Suprapubic skin (tissue), 4 donors: ENCODE measurements around the gene IL1A. TPM values are rescaled to one million over a fixed set of nuclear protein-coding genes. Genes with fewer than 3 reads are reported as not detected.
"Not testable (repeated sequence)": the region's sequence is repeated elsewhere in the genome, so short reads cannot be mapped to it uniquely, and the experiment has no call there.

ENCODE experiments used
- DNase-seq, 2 donors: peaks; one replicate each; pipeline ENCODE4 v3.0.0-alpha.2; 2019; ENCODE audit warnings: low spot score in 2 of 2
- H3K27ac ChIP-seq: fragments of 200-600 bp; sonication (generic); one replicate; pipeline ENCODE4 v1.5.1; 2019
- H3K27me3 ChIP-seq: fragments of 200-600 bp; sonication (generic); one replicate; pipeline ENCODE4 v1.5.1; 2019
- H3K36me3 ChIP-seq: fragments of 200-600 bp; sonication (generic); one replicate; pipeline ENCODE4 v1.5.1; 2019
- H3K4me1 ChIP-seq: fragments of 200-600 bp; sonication (generic); one replicate; pipeline ENCODE4 v1.5.1; 2019
- H3K4me3 ChIP-seq: fragments of 200-600 bp; sonication (generic); one replicate; pipeline ENCODE4 v1.5.1; 2019; ENCODE audit warnings: mild to moderate bottlenecking
- H3K9me3 ChIP-seq: fragments of 200-600 bp; sonication (generic); one replicate; pipeline ENCODE4 v1.5.1; 2019
- EP300 ChIP-seq: sonication (generic); formaldehyde crosslinking; IDR thresholded peaks from one replicate; pipeline ENCODE4 v1.6.1; 2017; ENCODE audit warnings: antibody characterized with exemption
- POLR2A ChIP-seq, 2 donors: fragments of 450-650 bp; IDR thresholded peaks; one replicate each; pipeline ENCODE4 v1.6.1; 2017; ENCODE audit warnings: antibody characterized with exemption in 2 of 2, mild to moderate bottlenecking in 2 of 2, moderate library complexity in 2 of 2
- POLR2AphosphoS5 ChIP-seq, 3 donors: sonication (generic); formaldehyde crosslinking; IDR thresholded peaks; one replicate each; pipeline ENCODE4 v1.6.1; 2017; ENCODE audit warnings: antibody characterized with exemption in 3 of 3
- WGBS: methylation state at CpG from one replicate; pipeline ENCODE4 v1.1.5; 2018; 5-methylcytosine and 5-hydroxymethylcytosine counted together
- total RNA-seq, 4 donors: library from RNA; depleted of rRNA; stranded (reverse); fragments of >200 nt; gene quantifications; one replicate each; pipeline ENCODE4 v1.1.0, GENCODE V29; 2016
- TF ChIP-seq, protein P1 (sequence below), 2 donors: fragments of 200-600 bp in 1 of 2; fragments of 450-650 bp in 1 of 2; sonication (generic) in 1 of 2; IDR thresholded peaks; one replicate each; pipeline ENCODE4 v1.5.1; 2016 to 2019; ENCODE audit warnings: antibody characterized with exemption in 2 of 2, mild to moderate bottlenecking in 1 of 2, moderate library complexity in 1 of 2

The IL1A gene, protein sequence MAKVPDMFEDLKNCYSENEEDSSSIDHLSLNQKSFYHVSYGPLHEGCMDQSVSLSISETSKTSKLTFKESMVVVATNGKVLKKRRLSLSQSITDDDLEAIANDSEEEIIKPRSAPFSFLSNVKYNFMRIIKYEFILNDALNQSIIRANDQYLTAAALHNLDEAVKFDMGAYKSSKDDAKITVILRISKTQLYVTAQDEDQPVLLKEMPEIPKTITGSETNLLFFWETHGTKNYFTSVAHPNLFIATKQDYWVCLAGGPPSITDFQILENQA
- 1 to 10 TPM in 1 of 4 donors, under 1 TPM in 2, not detected in 1; 0.49 to 1.1 (median 0.76) TPM for total RNA-seq

DNA sequence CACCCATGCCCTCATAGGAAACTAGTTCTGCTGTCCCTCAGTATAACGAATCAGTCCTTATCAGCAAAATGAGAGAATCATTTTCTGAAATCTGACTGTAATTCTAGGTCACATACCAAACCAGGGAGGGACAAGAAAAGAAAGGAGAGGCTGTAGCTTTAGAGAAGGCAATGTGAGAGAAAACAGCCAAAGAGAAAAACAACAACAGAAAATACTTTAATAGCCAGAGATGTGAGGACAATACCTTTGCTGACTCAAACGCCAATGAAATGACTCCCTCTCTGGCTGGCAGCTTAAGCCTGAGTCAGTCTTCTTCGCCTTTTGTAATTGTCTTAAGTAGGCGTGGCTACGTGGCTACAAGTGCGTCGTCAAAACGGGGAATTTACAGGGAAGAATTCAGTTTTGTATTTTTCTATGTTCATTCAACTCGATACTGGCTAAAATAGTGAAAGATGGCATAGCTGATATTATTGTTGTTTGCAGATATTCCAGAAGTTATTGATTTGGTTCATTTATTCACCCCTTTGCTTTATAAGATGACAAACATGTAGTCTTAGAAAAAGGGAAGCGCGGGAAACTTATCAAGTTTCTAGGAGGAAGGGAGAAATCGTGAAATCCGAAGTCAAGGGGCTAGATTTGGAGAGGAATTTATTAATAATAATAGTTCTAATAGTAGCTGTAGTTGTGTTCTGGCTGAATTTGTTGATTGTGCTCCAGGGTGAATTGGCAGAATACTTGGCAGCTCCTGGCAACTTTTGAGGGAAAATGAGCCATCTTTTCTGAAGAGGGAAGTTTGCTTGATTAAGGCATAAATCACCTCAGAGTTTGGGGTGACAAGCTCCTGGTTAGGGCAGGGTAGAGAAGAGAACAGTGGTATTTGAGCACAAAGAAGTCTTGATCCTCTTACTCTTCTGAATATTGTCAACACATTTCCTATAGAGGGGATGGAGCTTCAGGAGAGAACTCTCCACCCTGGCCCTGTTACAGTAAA, at the start of gene IL1A:
Gene IL1A, minus strand, starts transcription at position 295 of the 991 bp plus-strand sequence. CDS start 723 bp downstream, outside the sequence.
- Histone ChIP-seq H3K4me1 (peaks cover 12% of the 10 kb centered on the region), H3K36me3 (no peaks in the 10 kb centered on the region), H3K9me3 (no peaks in the 10 kb centered on the region), H3K27ac (no peak within 1 kb of the TSS), H3K27me3 (no peaks in the 10 kb centered on the region), H3K4me3 (no peak within 1 kb of the TSS)
- DNase-seq = no peak
- TF ChIP-seq POLR2AphosphoS5 (IDR thresholded peaks at IDR 0.05) (no peak), EP300 (no peak), POLR2A (IDR thresholded peaks at IDR 0.05) (no peak)
- TF ChIP-seq, protein P1, sequence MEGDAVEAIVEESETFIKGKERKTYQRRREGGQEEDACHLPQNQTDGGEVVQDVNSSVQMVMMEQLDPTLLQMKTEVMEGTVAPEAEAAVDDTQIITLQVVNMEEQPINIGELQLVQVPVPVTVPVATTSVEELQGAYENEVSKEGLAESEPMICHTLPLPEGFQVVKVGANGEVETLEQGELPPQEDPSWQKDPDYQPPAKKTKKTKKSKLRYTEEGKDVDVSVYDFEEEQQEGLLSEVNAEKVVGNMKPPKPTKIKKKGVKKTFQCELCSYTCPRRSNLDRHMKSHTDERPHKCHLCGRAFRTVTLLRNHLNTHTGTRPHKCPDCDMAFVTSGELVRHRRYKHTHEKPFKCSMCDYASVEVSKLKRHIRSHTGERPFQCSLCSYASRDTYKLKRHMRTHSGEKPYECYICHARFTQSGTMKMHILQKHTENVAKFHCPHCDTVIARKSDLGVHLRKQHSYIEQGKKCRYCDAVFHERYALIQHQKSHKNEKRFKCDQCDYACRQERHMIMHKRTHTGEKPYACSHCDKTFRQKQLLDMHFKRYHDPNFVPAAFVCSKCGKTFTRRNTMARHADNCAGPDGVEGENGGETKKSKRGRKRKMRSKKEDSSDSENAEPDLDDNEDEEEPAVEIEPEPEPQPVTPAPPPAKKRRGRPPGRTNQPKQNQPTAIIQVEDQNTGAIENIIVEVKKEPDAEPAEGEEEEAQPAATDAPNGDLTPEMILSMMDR (IDR thresholded peaks at IDR 0.05) = no peak
- 24% methylated on average over 13 of the region's 13 CpGs for WGBS

DNA sequence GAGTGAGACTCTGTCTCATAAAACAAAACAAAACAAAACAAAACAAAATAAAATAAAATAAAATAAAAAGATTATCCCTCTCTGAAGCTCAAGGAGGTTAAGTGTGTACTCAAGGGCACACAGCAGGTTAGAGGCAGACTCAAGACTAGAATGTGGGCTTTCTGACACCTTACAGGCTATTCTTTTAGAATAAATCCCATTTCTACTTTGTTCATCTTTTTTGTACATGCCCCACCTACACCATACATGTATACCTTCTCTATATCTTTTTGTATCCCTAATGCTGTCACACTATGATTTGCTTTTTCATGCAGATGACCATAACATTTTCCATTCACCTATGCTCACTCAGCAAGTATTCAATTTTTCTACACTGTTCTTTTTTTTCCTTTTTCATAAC, 49.7 kb upstream of the IL1A start:
- Histone ChIP-seq H3K4me1 (peaks cover 9% of the 10 kb centered on the region), H3K36me3 (no peaks in the 10 kb centered on the region), H3K9me3 (no peaks in the 10 kb centered on the region), H3K27ac (no peak overlapping the region), H3K27me3 (no peaks in the 10 kb centered on the region), H3K4me3 (no peak overlapping the region)
- no peak for TF ChIP-seq EP300
- DNase-seq = no peak

DNA sequence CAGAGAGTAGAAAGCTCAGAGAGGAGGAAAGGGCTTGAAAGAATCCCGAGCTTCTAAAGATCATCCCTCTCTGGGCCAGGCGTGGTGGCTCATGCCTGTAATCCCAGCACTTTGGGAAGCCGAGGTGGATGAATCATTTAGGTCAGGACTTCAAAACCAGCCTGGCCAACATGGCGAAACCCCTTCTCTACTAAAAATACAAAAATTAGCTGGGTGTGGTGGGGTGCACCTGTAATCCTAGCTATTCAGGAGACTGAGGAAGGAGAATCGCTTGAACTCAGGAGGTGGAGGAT, 49.3 kb upstream of the IL1A start:
- H3K4me3 ChIP-seq, H3K27me3 ChIP-seq, DNase-seq, H3K36me3 ChIP-seq, H3K27ac ChIP-seq, H3K4me1 ChIP-seq, H3K9me3 ChIP-seq: not testable (repeated sequence)
- WGBS = 95% methylated on average over 5 of the region's 5 CpGs

DNA sequence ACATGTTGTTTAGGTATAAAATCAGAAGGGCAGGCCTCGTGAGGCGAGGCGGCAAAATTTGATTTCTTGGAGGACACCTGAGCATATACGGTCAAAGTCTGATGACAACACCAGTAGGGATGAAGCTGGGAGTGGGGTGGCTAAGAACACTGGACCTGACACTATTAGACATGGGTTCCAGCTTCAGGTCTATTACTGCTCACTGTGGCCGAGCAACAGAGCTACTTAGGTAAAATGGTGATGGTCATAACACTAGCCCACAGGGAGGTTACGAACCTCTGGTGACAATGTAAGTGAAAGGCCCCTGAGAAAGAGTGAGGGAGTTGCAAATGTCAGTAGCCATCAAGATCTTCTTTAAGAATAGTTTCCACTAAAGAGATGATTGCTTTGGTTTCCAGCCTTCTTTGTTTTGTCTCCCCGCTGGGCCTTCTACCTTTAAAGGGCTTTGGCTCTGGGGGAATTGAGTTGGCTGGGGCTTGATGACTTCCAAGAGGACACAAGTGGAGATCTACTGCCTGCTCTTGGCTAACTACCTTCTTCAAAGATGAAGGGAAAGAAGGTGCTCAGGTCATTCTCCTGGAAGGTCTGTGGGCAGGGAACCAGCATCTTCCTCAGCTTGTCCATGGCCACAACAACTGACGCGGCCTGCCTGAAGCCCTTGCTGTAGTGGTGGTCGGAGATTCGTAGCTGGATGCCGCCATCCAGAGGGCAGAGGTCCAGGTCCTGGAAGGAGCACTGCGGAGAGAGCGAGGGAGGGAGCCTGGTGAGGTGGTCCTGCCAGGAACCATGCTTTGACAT, 48.7 kb upstream of the IL1A start:
- Histone ChIP-seq H3K9me3 (no peaks in the 10 kb centered on the region), H3K27me3 (no peaks in the 10 kb centered on the region), H3K36me3 (no peaks in the 10 kb centered on the region), H3K4me3 (no peak overlapping the region), H3K4me1 (peaks cover 9% of the 10 kb centered on the region), H3K27ac (no peak overlapping the region)
- DNase-seq = no peak
- WGBS = 89% methylated on average over 14 of the region's 14 CpGs
- TF ChIP-seq POLR2AphosphoS5 (IDR thresholded peaks at IDR 0.05) = no peak
- TF ChIP-seq EP300 = no peak
- TF ChIP-seq, protein P1 (IDR thresholded peaks at IDR 0.05) = no peak
- TF ChIP-seq POLR2A (IDR thresholded peaks at IDR 0.05) = no peak

DNA sequence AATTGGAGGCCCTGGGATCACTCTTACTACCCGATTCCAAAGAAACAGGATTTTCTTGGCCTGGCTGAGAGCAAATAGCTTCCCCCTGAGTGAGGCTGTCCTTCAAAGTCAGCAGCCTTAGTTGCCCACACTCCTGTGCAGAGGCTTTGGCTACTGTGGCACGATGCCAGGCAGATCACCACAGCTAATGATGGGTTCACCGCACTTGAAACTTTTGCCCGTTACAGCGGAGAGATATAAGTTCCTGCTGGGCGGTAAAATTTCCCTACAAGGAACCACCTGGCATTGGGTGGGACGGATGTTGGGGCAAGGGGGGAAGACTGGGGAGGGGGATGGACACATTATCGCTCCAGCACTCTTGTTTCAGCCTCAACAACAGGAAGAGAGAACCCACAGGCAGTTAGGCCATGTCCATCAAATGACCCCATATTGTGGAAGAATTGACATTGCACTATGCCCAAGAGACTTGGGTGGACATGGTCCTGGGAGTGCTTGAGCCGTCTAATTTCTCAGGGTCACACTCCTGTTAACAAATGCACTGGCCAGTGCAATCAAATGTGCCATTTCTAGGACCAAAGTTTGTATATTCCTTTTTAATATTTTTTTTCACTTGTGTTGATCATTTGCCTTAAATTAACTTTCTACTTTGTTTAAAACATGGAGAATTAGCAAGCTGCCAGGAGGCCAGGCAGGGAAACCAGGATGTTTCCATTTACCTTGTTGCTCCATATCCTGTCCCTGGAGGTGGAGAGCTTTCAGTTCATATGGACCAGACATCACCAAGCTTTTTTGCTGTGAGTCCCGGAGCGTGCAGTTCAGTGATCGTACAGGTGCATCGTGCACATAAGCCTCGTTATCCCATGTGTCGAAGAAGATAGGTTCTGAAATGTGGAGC, 47.9 kb upstream of the IL1A start:
- no peak overlapping the region for H3K27ac ChIP-seq
- WGBS = 87% methylated on average over 15 of the region's 15 CpGs
- DNase-seq = no peak

More for the DNA sequence above, 47.9 kb upstream of the IL1A start:
- no peaks in the 10 kb centered on the region for H3K36me3 ChIP-seq
- H3K9me3 ChIP-seq = no peaks in the 10 kb centered on the region
- TF ChIP-seq POLR2A (IDR thresholded peaks at IDR 0.05) = no peak
- TF ChIP-seq EP300 = no peak
- TF ChIP-seq, protein P1 (IDR thresholded peaks at IDR 0.05) = no peak
- TF ChIP-seq POLR2AphosphoS5 (IDR thresholded peaks at IDR 0.05) = no peak
- no peaks in the 10 kb centered on the region for H3K27me3 ChIP-seq
- no peak overlapping the region for H3K4me3 ChIP-seq
- peaks cover 9% of the 10 kb centered on the region for H3K4me1 ChIP-seq
